GM12873 (cell line): ENCODE results near the gene ARF5.

ENCODE experiments used
- CTCF ChIP-seq: IDR thresholded peaks from 2 replicates; pipeline ENCODE4 v1.5.1; 2012; ENCODE audit warnings: low read depth, mild to moderate bottlenecking, moderate library complexity, low read length, control low read depth; ENCODE audit not compliant: insufficient read depth; ENCODE audit errors: missing control alignments

Gene ARF5

GRCh38 chr7:127584648-127585043, 3.6 kb upstream of the ARF5 start:
- TF ChIP-seq CTCF, result no peak

- TF ChIP-seq CTCF, result no peak
Measured at GRCh38 chr7:127585044-127585953, 2.9 kb upstream of the ARF5 start, which contains the start of gene GCC1. Gene GCC1 (minus strand): TSS chr7:127585596. CDS start chr7:127585182, 414 bp downstream.

GRCh38 chr7:127586346-127586745, 1.9 kb upstream of the ARF5 start:
- no peak for TF ChIP-seq CTCF

GRCh38 chr7:127587663-127588018, 570 bp upstream of the ARF5 start:
- TF ChIP-seq CTCF, result no peak

GRCh38 chr7:127588697-127589482, 679 bp downstream of the ARF5 start:
- peak; percentile 47 for TF ChIP-seq CTCF

- no peak for TF ChIP-seq CTCF
Measured at GRCh38 chr7:127589896-127590295, 1.7 kb downstream of the ARF5 start.

GRCh38 chr7:127591189-127591588, 3.0 kb downstream of the ARF5 start:
- TF ChIP-seq CTCF, result no peak
